Parathyroid adenoma (tissue), 2 donors: ENCODE results near the gene FURIN.

Source experiments
- H2AFZ ChIP-seq: fragments of 300-600 bp; sonication (generic); one replicate; pipeline ENCODE4 v1.7.0; 2017; ENCODE audit warnings: antibody characterized with exemption, mild to moderate bottlenecking
- H3K27ac ChIP-seq: fragments of 300-600 bp; sonication (generic); one replicate; pipeline ENCODE4 v1.7.0; 2017
- H3K27me3 ChIP-seq: fragments of 300-600 bp; sonication (generic); one replicate; pipeline ENCODE4 v1.7.0; 2017; ENCODE audit warnings: low read length; ENCODE audit not compliant: control insufficient read depth, insufficient read depth
- H3K36me3 ChIP-seq: fragments of 300-600 bp; sonication (generic); one replicate; pipeline ENCODE4 v1.7.0; 2017; ENCODE audit warnings: low read length; ENCODE audit not compliant: control insufficient read depth, insufficient read depth
- H3K4me1 ChIP-seq: fragments of 300-600 bp; sonication (generic); one replicate; pipeline ENCODE4 v1.7.0; 2017; ENCODE audit warnings: control low read depth
- H3K4me2 ChIP-seq: fragments of 300-600 bp; sonication (generic); one replicate; pipeline ENCODE4 v1.7.0; 2017; ENCODE audit warnings: low read length
- H3K4me3 ChIP-seq: fragments of 300-600 bp; sonication (generic); one replicate; pipeline ENCODE4 v1.7.0; 2017; ENCODE audit warnings: low read depth, low read length
- H3K79me2 ChIP-seq: fragments of 300-600 bp; sonication (generic); one replicate; pipeline ENCODE4 v1.7.0; 2017; ENCODE audit warnings: control low read depth
- H3K9ac ChIP-seq: fragments of 300-600 bp; sonication (generic); one replicate; pipeline ENCODE4 v1.7.0; 2017; ENCODE audit warnings: mild to moderate bottlenecking
- H3K9me3 ChIP-seq: fragments of 300-600 bp; sonication (generic); one replicate; pipeline ENCODE4 v1.7.0; 2017; ENCODE audit warnings: low read length; ENCODE audit not compliant: control insufficient read depth
- CTCF ChIP-seq: fragments of 300-600 bp; sonication (generic); IDR thresholded peaks from one replicate; pipeline ENCODE4 v1.7.0; 2017; ENCODE audit warnings: antibody characterized with exemption, mild to moderate bottlenecking
- donor health status: primary hyperparathyroidism.

FURIN gene

GRCh38 chr15:90931575-90931827 is 63.1 kb downstream of the FURIN start:
- Histone ChIP-seq H3K4me2 (peak overlapping the region; percentile 95), H3K36me3 (no peaks in the 10 kb centered on the region), H3K9me3 (no peaks in the 10 kb centered on the region), H3K9ac (no peak overlapping the region), H3K4me1 (peaks cover 6% of the 10 kb centered on the region), H3K4me3 (peak overlapping the region; percentile 78), H2AFZ (peak overlapping the region; percentile 83), H3K27me3 (no peaks in the 10 kb centered on the region), H3K27ac (peak overlapping the region; percentile 83), H3K79me2 (no peaks in the 10 kb centered on the region)
- TF ChIP-seq CTCF, result no peak

DNA sequence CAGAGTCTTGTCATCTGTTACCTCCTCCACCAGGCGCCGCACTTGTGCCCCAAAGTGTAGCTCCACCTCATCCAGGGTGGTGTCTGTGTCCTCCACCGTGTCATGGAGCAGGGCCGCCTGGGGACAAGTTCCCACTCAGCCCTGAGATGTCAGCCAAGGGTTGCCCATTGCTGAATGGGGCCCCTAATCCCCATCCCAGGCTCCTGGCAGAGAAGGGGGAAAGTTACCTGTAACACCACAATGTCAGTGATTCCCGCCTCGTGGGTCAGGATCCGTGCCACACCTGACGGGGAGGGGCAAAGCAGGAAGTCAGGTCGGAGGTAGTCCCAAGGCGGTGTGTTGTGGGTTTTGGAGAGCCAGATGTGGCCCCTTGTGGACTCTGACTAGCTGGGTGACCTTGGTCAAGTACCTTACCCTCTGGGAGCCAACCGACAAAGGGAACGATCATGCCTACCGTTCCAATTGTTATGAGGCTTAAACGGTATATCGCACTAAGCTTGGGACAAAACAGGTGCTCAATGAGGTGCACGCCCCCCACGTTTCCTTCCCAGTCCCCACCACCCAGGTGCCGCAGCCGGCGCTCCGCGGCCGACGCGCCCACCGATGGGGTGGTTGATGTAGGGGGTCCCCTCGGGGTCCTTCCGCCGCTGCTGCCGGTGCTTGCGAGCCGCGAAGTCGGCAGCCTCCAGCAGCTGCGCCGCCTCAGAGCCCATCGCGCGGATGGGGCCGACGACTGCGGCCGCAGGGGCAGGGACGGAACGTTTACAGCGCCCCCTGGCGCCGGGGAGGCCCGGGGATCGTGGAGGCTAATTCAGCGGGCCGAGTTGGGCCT is 63.7 kb downstream of the FURIN start, which contains the start of gene HDDC3:
TSS of gene HDDC3 (minus strand) at position 722 of the 832 bp plus-strand sequence. CDS start at position 713, 9 bp downstream.
- no peaks in the 10 kb centered on the region for H3K27me3 ChIP-seq
- H3K4me3 ChIP-seq, result peak within 1 kb of the TSS; percentile 78
- H3K27ac ChIP-seq, result peak within 1 kb of the TSS; percentile 83
- peak; percentile 84 for TF ChIP-seq CTCF
- peak within 1 kb of the TSS; percentile 83 for H2AFZ ChIP-seq
- H3K9ac ChIP-seq, result no peak within 1 kb of the TSS
- no peaks in the 10 kb centered on the region for H3K79me2 ChIP-seq
- H3K9me3 ChIP-seq, result no peaks in the 10 kb centered on the region
- no peaks in the 10 kb centered on the region for H3K36me3 ChIP-seq
- peak within 1 kb of the TSS; percentile 95 for H3K4me2 ChIP-seq
- H3K4me1 ChIP-seq, result peaks cover 6% of the 10 kb centered on the region

DNA sequence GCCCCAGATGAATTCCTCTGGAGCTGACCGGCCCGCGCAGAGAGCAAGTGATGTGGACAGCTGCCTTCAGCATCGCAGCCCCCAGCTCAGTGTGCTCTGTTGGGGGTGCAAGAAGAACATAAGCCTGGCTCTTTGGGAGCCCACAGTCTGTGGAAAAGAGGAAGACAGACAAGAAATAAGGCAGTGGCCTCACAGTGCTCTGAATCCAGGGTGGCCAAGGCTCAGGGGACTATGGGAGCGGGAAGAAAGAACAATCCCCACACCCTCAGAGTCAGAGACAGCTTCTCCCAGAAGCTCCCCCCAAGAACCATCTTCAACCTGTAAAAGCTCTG is 64.2 kb downstream of the FURIN start:
- H3K27ac ChIP-seq, result peak overlapping the region; percentile 83
- H3K9me3 ChIP-seq, result no peaks in the 10 kb centered on the region
- H3K4me1 ChIP-seq, result peaks cover 6% of the 10 kb centered on the region
- H3K79me2 ChIP-seq, result no peaks in the 10 kb centered on the region
- H3K36me3 ChIP-seq, result no peaks in the 10 kb centered on the region
- peak overlapping the region; percentile 95 for H3K4me2 ChIP-seq
- H3K4me3 ChIP-seq, result no peak overlapping the region
- H3K27me3 ChIP-seq, result no peaks in the 10 kb centered on the region
- TF ChIP-seq CTCF, result no peak
- H2AFZ ChIP-seq, result peak overlapping the region; percentile 83
- H3K9ac ChIP-seq, result no peak overlapping the region
